ENCODE results near the gene OR2G3. TPM values are rescaled to one million over a fixed set of nuclear protein-coding genes. Genes with fewer than 3 reads are reported as not detected.

Gene OR2G3
- total and polyA plus RNA-seq, 9 of the 15 experiments (the other 6 are each of a cell fraction or from before 2014, with no cell fraction given) = not detected

- TF ChIP-seq ZNF407 (IDR thresholded peaks at IDR 0.05; ENCODE audit: low read depth) (no peak), USF1 (CRISPR knock-in tag; IDR thresholded peaks at IDR 0.05) (no peak), NFRKB (IDR thresholded peaks at IDR 0.05; ENCODE audit: low read depth) (no peak)
Measured at GRCh38 chr1:247653040-247653439, 47.7 kb downstream of the OR2G3 start (continued).

Small RNAs within 50 kb of the gene (small RNA-seq; reads per million reads assigned to genes)
- not detected for gene RF00026

Other genes starting within 250 kb of the OR2G3 start
Only the 7 nearest of the 12 such genes appear.
- gene OR2C3, start 69.1 kb upstream of the OR2G3 start, total RNA-seq (2014; rRNA removed) = 0.04 TPM in 1 of 2 replicates, not detected in the other
- gene OR2C3, start 69.1 kb upstream of the OR2G3 start, total RNA-seq (2014; rRNA removed; fragmentation: Illumina TruSeq; extraction: Trizol) = not detected in 2 replicates
- 0.04 TPM in 2 replicates for gene OR2C3, start 69.1 kb upstream of the OR2G3 start, total RNA-seq (2015; rRNA removed; fragmentation: Illumina TruSeq; extraction: Trizol)
- 0.02 TPM in 1 of 2 replicates, not detected in the other for gene OR2C3, start 69.1 kb upstream of the OR2G3 start, total RNA-seq (2021)
- gene OR2C3, start 69.1 kb upstream of the OR2G3 start, polyA plus RNA-seq (2011; rRNA removed) = 0.01 and 0.03 TPM in 2 replicates
- 0.03 TPM in 1 of 2 replicates, not detected in the other for gene OR2C3, start 69.1 kb upstream of the OR2G3 start, polyA plus RNA-seq (2014; fragmentation: Illumina TruSeq; extraction: Trizol)
- gene OR2C3, start 69.1 kb upstream of the OR2G3 start, polyA plus RNA-seq (2014; fragmentation: Nextera tagmentation; extraction: Ambion mirVana) = under 1 TPM in 1 of 2 experiments, not detected in 1; under 0.01 TPM
- gene OR2C3, start 69.1 kb upstream of the OR2G3 start, polyA plus RNA-seq (2014; rRNA removed) = 0.05 TPM in 1 of 2 replicates, not detected in the other
- not detected in 2 replicates for gene GCSAML, start 56.5 kb upstream of the OR2G3 start, total RNA-seq (2014; rRNA removed)
- not detected in 2 replicates for gene GCSAML, start 56.5 kb upstream of the OR2G3 start, total RNA-seq (2014; rRNA removed; fragmentation: Illumina TruSeq; extraction: Trizol)
- gene GCSAML, start 56.5 kb upstream of the OR2G3 start, total RNA-seq (2015; rRNA removed; fragmentation: Illumina TruSeq; extraction: Trizol) = not detected in 2 replicates
- not detected in 2 replicates for gene GCSAML, start 56.5 kb upstream of the OR2G3 start, total RNA-seq (2021)
- 0.01 TPM in 1 of 2 replicates, not detected in the other for gene GCSAML, start 56.5 kb upstream of the OR2G3 start, polyA plus RNA-seq (2011; rRNA removed)
- gene GCSAML, start 56.5 kb upstream of the OR2G3 start, polyA plus RNA-seq (2014; fragmentation: Illumina TruSeq; extraction: Trizol) = not detected in 2 replicates
- not detected for gene GCSAML, start 56.5 kb upstream of the OR2G3 start, polyA plus RNA-seq (2014; fragmentation: Nextera tagmentation; extraction: Ambion mirVana)
- gene GCSAML, start 56.5 kb upstream of the OR2G3 start, polyA plus RNA-seq (2014; rRNA removed) = not detected in 2 replicates
- gene OR2G2, start 17.2 kb upstream of the OR2G3 start, total RNA-seq (2014; rRNA removed) = not detected in 2 replicates
- not detected in 2 replicates for gene OR2G2, start 17.2 kb upstream of the OR2G3 start, total RNA-seq (2014; rRNA removed; fragmentation: Illumina TruSeq; extraction: Trizol)
- gene OR2G2, start 17.2 kb upstream of the OR2G3 start, total RNA-seq (2015; rRNA removed; fragmentation: Illumina TruSeq; extraction: Trizol) = not detected in 2 replicates
- not detected in 2 replicates for gene OR2G2, start 17.2 kb upstream of the OR2G3 start, total RNA-seq (2021)
- not detected in 2 replicates for gene OR2G2, start 17.2 kb upstream of the OR2G3 start, polyA plus RNA-seq (2011; rRNA removed)
- not detected in 2 replicates for gene OR2G2, start 17.2 kb upstream of the OR2G3 start, polyA plus RNA-seq (2014; fragmentation: Illumina TruSeq; extraction: Trizol)
- gene OR2G2, start 17.2 kb upstream of the OR2G3 start, polyA plus RNA-seq (2014; fragmentation: Nextera tagmentation; extraction: Ambion mirVana) = not detected
- not detected in 2 replicates for gene OR2G2, start 17.2 kb upstream of the OR2G3 start, polyA plus RNA-seq (2014; rRNA removed)
- not detected in 2 replicates for gene OR13G1, start 74.2 kb downstream of the OR2G3 start, total RNA-seq (2014; rRNA removed)
- not detected in 2 replicates for gene OR13G1, start 74.2 kb downstream of the OR2G3 start, total RNA-seq (2014; rRNA removed; fragmentation: Illumina TruSeq; extraction: Trizol)
- not detected in 2 replicates for gene OR13G1, start 74.2 kb downstream of the OR2G3 start, total RNA-seq (2015; rRNA removed; fragmentation: Illumina TruSeq; extraction: Trizol)
- gene OR13G1, start 74.2 kb downstream of the OR2G3 start, total RNA-seq (2021) = not detected in 2 replicates
- not detected in 2 replicates for gene OR13G1, start 74.2 kb downstream of the OR2G3 start, polyA plus RNA-seq (2011; rRNA removed)
- not detected in 2 replicates for gene OR13G1, start 74.2 kb downstream of the OR2G3 start, polyA plus RNA-seq (2014; fragmentation: Illumina TruSeq; extraction: Trizol)
- gene OR13G1, start 74.2 kb downstream of the OR2G3 start, polyA plus RNA-seq (2014; fragmentation: Nextera tagmentation; extraction: Ambion mirVana) = not detected
- not detected in 2 replicates for gene OR13G1, start 74.2 kb downstream of the OR2G3 start, polyA plus RNA-seq (2014; rRNA removed)
- not detected in 2 replicates for gene OR6F1, start 111.1 kb downstream of the OR2G3 start, total RNA-seq (2014; rRNA removed)
- not detected in 2 replicates for gene OR6F1, start 111.1 kb downstream of the OR2G3 start, total RNA-seq (2014; rRNA removed; fragmentation: Illumina TruSeq; extraction: Trizol)
- gene OR6F1, start 111.1 kb downstream of the OR2G3 start, total RNA-seq (2015; rRNA removed; fragmentation: Illumina TruSeq; extraction: Trizol) = not detected in 2 replicates
- not detected in 2 replicates for gene OR6F1, start 111.1 kb downstream of the OR2G3 start, total RNA-seq (2021)
- gene OR6F1, start 111.1 kb downstream of the OR2G3 start, polyA plus RNA-seq (2011; rRNA removed) = not detected in 2 replicates
- not detected in 2 replicates for gene OR6F1, start 111.1 kb downstream of the OR2G3 start, polyA plus RNA-seq (2014; fragmentation: Illumina TruSeq; extraction: Trizol)
- not detected for gene OR6F1, start 111.1 kb downstream of the OR2G3 start, polyA plus RNA-seq (2014; fragmentation: Nextera tagmentation; extraction: Ambion mirVana)
- not detected in 2 replicates for gene OR6F1, start 111.1 kb downstream of the OR2G3 start, polyA plus RNA-seq (2014; rRNA removed)
- gene OR14K1, start 133.0 kb downstream of the OR2G3 start, total RNA-seq (2014; rRNA removed) = not detected in 2 replicates
- gene OR14K1, start 133.0 kb downstream of the OR2G3 start, total RNA-seq (2014; rRNA removed; fragmentation: Illumina TruSeq; extraction: Trizol) = not detected in 2 replicates
- not detected in 2 replicates for gene OR14K1, start 133.0 kb downstream of the OR2G3 start, total RNA-seq (2015; rRNA removed; fragmentation: Illumina TruSeq; extraction: Trizol)
- gene OR14K1, start 133.0 kb downstream of the OR2G3 start, total RNA-seq (2021) = not detected in 2 replicates
- not detected in 2 replicates for gene OR14K1, start 133.0 kb downstream of the OR2G3 start, polyA plus RNA-seq (2011; rRNA removed)
- not detected in 2 replicates for gene OR14K1, start 133.0 kb downstream of the OR2G3 start, polyA plus RNA-seq (2014; fragmentation: Illumina TruSeq; extraction: Trizol)
- gene OR14K1, start 133.0 kb downstream of the OR2G3 start, polyA plus RNA-seq (2014; fragmentation: Nextera tagmentation; extraction: Ambion mirVana) = not detected
- gene OR14K1, start 133.0 kb downstream of the OR2G3 start, polyA plus RNA-seq (2014; rRNA removed) = not detected in 2 replicates
- not detected in 2 replicates for gene OR14A2, start 142.6 kb downstream of the OR2G3 start, total RNA-seq (2014; rRNA removed)
- not detected in 2 replicates for gene OR14A2, start 142.6 kb downstream of the OR2G3 start, total RNA-seq (2014; rRNA removed; fragmentation: Illumina TruSeq; extraction: Trizol)
- gene OR14A2, start 142.6 kb downstream of the OR2G3 start, total RNA-seq (2015; rRNA removed; fragmentation: Illumina TruSeq; extraction: Trizol) = not detected in 2 replicates
- not detected in 2 replicates for gene OR14A2, start 142.6 kb downstream of the OR2G3 start, total RNA-seq (2021)
- not detected in 2 replicates for gene OR14A2, start 142.6 kb downstream of the OR2G3 start, polyA plus RNA-seq (2011; rRNA removed)
- not detected in 2 replicates for gene OR14A2, start 142.6 kb downstream of the OR2G3 start, polyA plus RNA-seq (2014; fragmentation: Illumina TruSeq; extraction: Trizol)
- gene OR14A2, start 142.6 kb downstream of the OR2G3 start, polyA plus RNA-seq (2014; fragmentation: Nextera tagmentation; extraction: Ambion mirVana) = not detected
- not detected in 2 replicates for gene OR14A2, start 142.6 kb downstream of the OR2G3 start, polyA plus RNA-seq (2014; rRNA removed)